GM18858 (cell line): ENCODE measurements around the gene CSF2RB.

Experiments used
- ATAC-seq: cut with Tn5 transposase; IDR thresholded peaks from one replicate; pipeline ENCODE4 v1.9.1; 2021; ENCODE audit not compliant: unreplicated experiment

The CSF2RB gene

GRCh38 chr22:36918586-36919284 lies 5.3 kb downstream of the CSF2RB start:
- ATAC-seq, result no peak

- ATAC-seq, result no peak
Measured at GRCh38 chr22:36921309-36922104, 8.1 kb downstream of the CSF2RB start.

GRCh38 chr22:36922105-36922608 lies 8.7 kb downstream of the CSF2RB start:
- ATAC-seq, result no peak

- no peak for ATAC-seq
Measured at GRCh38 chr22:36922711-36923110, 9.3 kb downstream of the CSF2RB start.

- no peak for ATAC-seq
Measured at GRCh38 chr22:36923131-36923788, 9.8 kb downstream of the CSF2RB start.

GRCh38 chr22:36924151-36924698 lies 10.8 kb downstream of the CSF2RB start:
- ATAC-seq, result no peak

DNA sequence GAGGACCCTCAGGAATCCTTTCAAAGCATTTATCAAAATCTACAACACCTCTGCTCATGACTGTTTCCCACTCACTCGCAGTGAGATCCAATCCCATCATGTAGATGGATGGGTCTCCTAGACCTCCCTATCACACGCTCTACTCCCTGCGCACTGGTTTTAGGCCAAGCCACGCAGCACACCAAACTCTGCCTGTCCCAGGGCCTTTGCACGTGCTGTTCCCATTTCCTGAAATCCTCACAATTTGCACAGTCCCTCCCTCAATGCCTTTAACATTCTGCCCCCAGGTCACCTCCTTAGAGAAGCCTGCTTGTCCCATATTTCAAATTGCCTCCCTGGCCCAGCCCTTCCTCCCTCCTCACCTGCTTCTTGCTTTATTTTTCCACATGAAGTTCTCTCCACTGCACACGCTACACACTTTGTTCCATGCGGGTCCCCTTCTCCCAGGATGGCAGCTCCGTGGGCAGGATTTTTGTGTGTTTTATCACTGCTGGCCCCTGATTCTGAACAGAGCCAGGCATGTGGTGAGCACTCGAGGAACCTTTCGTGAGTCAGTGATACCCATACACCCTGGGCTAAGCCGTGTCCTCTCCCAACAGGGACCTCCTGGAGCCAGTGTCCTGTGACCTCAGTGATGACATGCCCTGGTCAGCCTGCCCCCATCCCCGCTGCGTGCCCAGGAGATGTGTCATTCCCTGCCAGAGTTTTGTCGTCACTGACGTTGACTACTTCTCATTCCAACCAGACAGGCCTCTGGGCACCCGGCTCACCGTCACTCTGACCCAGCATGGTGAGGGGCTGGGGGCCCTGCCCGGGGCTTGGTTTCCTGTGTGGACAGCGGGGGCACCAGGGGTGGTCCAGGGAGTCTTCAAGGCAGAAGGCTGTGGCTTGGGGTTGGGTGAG lies 12.2 kb downstream of the CSF2RB start:
- ATAC-seq, result no peak

DNA sequence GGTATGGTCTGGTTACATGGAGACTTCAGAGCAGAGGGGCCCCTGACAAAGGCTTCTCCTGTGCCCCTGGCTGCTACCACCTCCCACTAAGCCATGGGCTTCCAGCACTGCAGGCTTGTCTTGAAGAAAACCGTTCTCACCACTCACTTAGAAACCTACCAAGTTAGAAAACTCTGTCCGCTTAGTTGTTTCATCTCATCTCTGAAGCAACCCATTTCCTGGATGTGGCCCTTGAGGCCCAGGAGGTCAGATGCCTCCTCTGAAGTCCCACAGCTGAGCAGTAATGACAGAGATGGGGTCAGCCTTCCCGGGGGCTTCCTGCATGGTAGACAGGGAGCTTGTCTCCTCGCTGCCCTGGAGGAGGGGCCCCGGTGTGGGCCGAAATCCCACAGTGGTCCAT lies 12.9 kb downstream of the CSF2RB start:
- ATAC-seq, result no peak

- ATAC-seq, result no peak
Measured at GRCh38 chr22:36926721-36927435, 13.4 kb downstream of the CSF2RB start.

DNA sequence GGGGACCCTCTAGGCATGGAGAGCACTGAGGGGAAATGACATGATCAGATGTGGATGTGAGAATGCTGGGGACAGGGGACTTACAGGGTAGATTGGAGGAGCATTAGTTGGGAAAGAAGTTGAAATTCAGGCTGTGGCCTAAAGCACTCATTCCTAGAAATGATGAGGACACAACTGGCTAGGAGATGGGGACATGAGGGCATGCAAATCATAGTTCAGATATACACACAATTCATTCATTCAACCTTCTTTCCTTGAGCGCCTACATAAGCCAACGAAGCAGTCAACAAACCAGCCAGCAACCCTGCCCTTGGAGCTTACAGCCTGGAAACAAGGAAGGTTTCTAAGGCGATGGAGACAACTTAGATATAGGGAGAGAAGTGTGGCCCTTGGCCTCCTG lies 14.2 kb downstream of the CSF2RB start:
- ATAC-seq, result no peak

DNA sequence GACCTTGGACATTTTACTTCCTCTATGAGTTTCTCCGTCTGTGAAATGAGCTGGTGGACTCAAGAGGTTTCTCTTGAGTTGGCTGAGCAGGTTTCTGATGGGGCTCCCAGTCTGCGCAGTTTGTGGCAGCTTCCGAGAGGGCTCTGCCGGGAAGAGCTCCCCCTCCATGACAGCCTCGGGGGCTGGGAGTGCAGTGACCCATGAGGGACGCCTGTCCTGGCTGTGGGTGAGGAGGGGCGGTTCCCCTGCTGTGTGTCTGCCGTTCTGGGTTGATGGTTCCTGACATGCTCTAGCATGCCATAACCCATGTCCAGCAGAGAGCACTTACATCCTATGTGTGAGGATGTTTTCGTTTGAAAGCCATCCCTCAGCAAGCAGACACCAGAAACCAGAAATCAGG lies 14.8 kb downstream of the CSF2RB start:
- ATAC-seq, result no peak

DNA sequence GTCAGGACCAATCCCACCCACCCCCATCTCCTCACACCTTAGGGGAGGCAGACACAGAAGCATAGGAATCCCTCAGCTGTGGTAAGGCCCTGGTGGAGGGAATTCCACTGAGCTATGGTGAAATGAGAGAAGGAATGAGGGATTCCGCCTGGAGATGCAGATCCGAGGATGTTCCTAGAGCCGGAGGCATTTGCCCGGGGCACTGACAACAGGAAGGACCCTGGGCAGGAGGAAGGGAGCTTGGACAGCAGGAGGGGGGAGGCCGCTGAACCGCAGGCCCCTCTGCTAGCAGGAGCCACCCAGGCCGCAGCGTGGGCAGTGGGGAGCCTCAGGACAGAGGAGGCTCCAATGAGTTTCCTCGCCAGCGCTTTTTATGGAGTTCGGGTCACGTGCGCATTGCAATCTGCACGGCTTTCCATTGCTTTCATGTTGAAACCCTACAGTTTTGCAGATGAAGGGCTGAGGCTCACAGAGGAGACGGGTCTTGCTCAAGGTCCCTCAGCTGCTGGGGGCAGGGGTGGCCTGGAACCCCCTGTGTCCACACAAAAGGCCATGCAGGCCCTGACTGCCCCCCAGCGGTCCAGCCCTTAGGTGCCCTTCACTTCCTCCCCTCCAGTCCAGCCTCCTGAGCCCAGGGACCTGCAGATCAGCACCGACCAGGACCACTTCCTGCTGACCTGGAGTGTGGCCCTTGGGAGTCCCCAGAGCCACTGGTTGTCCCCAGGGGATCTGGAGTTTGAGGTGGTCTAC lies 15.5 kb downstream of the CSF2RB start:
- ATAC-seq, result no peak

GRCh38 chr22:36929621-36930020 lies 16.2 kb downstream of the CSF2RB start:
- ATAC-seq, result no peak

- ATAC-seq, result no peak
Measured at GRCh38 chr22:36930041-36930935, 16.9 kb downstream of the CSF2RB start.

GRCh38 chr22:36931446-36931845 lies 18.0 kb downstream of the CSF2RB start:
- ATAC-seq, result no peak

GRCh38 chr22:36933629-36934417 lies 20.4 kb downstream of the CSF2RB start:
- no peak for ATAC-seq
